Adrenal gland (tissue), 12 donors: ENCODE results near the gene ANKS1B. TPM values are rescaled to one million over a fixed set of nuclear protein-coding genes. Genes with fewer than 3 reads are reported as not detected.

Experiments used
- DNase-seq, 7 donors: peaks; one replicate each; pipeline ENCODE4 v3.0.0-alpha.2; 2019 to 2020
- H3K27ac ChIP-seq, 5 donors: fragments of 200-600 bp; sonication (generic) in 4 of 5; 1 replicate in 3 of 5; 2 replicates in 2 of 5; pipeline versions ENCODE4 v1.5.1 to v1.8.0; 2016 to 2020; ENCODE audit warnings: mild to moderate bottlenecking in 1 of 5
- H3K27me3 ChIP-seq: fragments of 200-600 bp; 2 replicates; pipeline ENCODE4 v1.8.0; 2021
- H3K36me3 ChIP-seq, 2 donors: fragments of 200-600 bp; replicated peaks in 1 of 2; 1 replicate in 1 of 2; 2 replicates in 1 of 2; pipeline versions ENCODE4 v1.5.1 to v1.8.0; 2018 to 2022
- H3K4me1 ChIP-seq, 2 donors: fragments of 200-600 bp; replicated peaks in 1 of 2; 1 replicate in 1 of 2; 2 replicates in 1 of 2; pipeline versions ENCODE4 v1.5.1 to v1.8.0; 2018 to 2021
- H3K4me3 ChIP-seq, 4 donors: fragments of 200-600 bp; sonication (generic) in 3 of 4; one replicate each; pipeline ENCODE4 v1.5.1; 2016 to 2018
- H3K9me3 ChIP-seq, 3 donors: fragments of 200-600 bp; sonication (generic) in 1 of 3; replicated peaks in 1 of 3; 1 replicate in 2 of 3; 2 replicates in 1 of 3; pipeline versions ENCODE4 v1.5.1 to v1.8.0; 2016 to 2021
- POLR2A ChIP-seq, 2 donors: fragments of 450-650 bp; IDR thresholded peaks; one replicate each; pipeline ENCODE4 v1.6.1; 2017; ENCODE audit warnings: antibody characterized with exemption in 2 of 2, mild to moderate bottlenecking in 2 of 2, moderate library complexity in 1 of 2
- WGBS, 4 donors: extraction: QIAGEN DNeasy Blood & Tissue Kit in 2 of 4; methylation state at CpG; one replicate each; pipeline versions ENCODE4 v1.1.5 to v1.1.7; 2013 to 2017; 5-methylcytosine and 5-hydroxymethylcytosine counted together
- intact Hi-C, 2 donors: fragments of 100-400 bp; cut with DNase I; formaldehyde crosslinking; loops; one replicate each; pipeline versions ENCODE4 v1.14.1 to v1.15.0; 2022 to 2023
- polyA plus RNA-seq, 3 donors: library from polyadenylated mRNA; stranded (reverse); fragments of 200-250 nt in 2 of 3; fragments of 350-450 nt in 1 of 3; fragmentation: Illumina TruSeq in 1 of 3; extraction: RNeasy Lipid Tissue Mini Kit (QIAGEN cat#74804) in 1 of 3; gene quantifications; one replicate each; pipeline ENCODE4 v1.2.3, GENCODE V29; 2013 to 2014
- total RNA-seq, 9 donors: library from RNA; depleted of rRNA in 4 of 9; stranded (reverse); fragments of >200 nt in 4 of 9; fragments of 120-200 nt in 1 of 9; fragmentation: NEBNext Ultra II Directional in 1 of 9; extraction: Animal tissue kit (Norgen Biotek cat#: 25700) in 1 of 9; gene quantifications; one replicate each; pipeline versions ENCODE4 v1.1.0 to v1.2.4, GENCODE V29; 2013 to 2023
- TF ChIP-seq, protein P1 (sequence below), 6 experiments: fragments of 450-650 bp in 4 of 6; fragments of 200-600 bp in 2 of 6; sonication (generic) in 1 of 6; IDR thresholded peaks; 1 replicate in 5 of 6; 2 replicates in 1 of 6; pipeline versions ENCODE4 v1.5.1 to v1.8.0; 2016 to 2021; ENCODE audit warnings: antibody characterized with exemption in 6 of 6, mild to moderate bottlenecking in 2 of 6, moderate library complexity in 1 of 6
- donor health status: healthy with polysubstance abuse.
- donor health status: Bipolar disorder and iron deficiency.
- donor health status: DM: yes; HTN: yes; CAD: no.
- donor health status: DM: no; HTN: no; CAD: no.
- donor health status: DM: no; HTN: no; CAD: no.
- donor health status: DM: yes; HTN: yes; CAD: no.

Gene ANKS1B
- total and polyA plus RNA-seq, 12 donors = 1.3 to 28.1 (median 8.0) TPM

DNA sequence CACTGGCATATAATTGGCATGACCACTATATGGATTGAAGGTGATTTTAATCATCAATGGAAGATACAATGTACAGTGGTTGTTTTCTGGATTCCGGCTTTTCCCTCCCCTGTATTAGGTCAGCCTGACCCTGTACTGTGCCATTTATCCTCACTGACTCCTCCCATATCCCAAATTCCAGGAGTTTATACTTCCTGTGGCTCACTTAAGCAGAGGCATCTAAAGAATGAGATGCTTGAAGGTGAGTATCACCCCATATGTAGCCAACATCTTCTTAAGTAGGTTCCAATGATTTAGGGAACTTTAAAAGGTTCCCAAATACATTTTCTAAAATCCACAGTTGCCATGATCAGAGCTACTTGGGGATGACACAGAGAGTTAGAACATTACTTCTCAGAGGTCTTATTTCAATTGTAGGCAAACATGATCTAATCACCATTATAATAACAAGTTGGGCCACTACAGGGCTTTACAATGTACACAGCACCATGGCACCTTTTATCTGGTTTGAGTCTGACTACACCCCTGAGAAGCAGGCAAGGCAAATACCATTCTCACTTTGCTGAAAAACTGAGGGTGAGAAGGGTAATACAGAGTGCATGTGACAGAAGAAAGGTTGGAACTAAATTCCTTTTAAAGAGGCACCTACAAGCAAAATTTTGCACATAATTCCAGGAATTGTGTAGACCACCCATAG lies 549.5 kb downstream of the ANKS1B start:
- H3K27me3 ChIP-seq = no peaks in the 10 kb centered on the region
- H3K27ac ChIP-seq = no peak overlapping the region
- H3K4me3 ChIP-seq = no peak overlapping the region
- intact Hi-C loops = no loop called here
- TF ChIP-seq, protein P1, sequence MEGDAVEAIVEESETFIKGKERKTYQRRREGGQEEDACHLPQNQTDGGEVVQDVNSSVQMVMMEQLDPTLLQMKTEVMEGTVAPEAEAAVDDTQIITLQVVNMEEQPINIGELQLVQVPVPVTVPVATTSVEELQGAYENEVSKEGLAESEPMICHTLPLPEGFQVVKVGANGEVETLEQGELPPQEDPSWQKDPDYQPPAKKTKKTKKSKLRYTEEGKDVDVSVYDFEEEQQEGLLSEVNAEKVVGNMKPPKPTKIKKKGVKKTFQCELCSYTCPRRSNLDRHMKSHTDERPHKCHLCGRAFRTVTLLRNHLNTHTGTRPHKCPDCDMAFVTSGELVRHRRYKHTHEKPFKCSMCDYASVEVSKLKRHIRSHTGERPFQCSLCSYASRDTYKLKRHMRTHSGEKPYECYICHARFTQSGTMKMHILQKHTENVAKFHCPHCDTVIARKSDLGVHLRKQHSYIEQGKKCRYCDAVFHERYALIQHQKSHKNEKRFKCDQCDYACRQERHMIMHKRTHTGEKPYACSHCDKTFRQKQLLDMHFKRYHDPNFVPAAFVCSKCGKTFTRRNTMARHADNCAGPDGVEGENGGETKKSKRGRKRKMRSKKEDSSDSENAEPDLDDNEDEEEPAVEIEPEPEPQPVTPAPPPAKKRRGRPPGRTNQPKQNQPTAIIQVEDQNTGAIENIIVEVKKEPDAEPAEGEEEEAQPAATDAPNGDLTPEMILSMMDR (IDR thresholded peaks at IDR 0.05) = no peak
- TF ChIP-seq POLR2A (IDR thresholded peaks at IDR 0.05) = no peak
- 67 to 87% (median 81%) methylated on average over 1 of the region's 1 CpG for WGBS, 4 donors
- no peaks in the 10 kb centered on the region for H3K36me3 ChIP-seq
- H3K9me3 ChIP-seq = no peaks in the 10 kb centered on the region
- DNase-seq = no peak
- no peaks in the 10 kb centered on the region for H3K4me1 ChIP-seq

DNA sequence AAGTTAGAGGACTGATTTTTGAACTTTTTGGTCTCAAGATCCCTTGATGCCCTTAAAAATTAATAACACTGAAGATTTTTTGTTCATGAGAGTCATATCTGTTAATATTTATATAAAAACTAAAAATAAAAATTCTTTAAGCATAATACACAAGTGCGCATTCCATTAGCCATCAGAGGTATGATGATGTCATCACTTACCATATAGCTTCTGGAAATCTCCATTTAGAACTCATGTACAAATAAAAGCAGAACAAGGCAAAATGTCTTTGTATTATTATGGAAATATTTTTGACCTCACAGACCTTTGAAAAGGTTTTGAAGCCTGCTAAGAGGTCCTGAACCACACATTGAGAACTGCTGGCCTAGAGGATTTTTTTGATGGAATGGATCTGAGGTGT lies 551.6 kb downstream of the ANKS1B start:
- 94 to 100% (median 99%) methylated on average over 1 of the region's 1 CpG for WGBS, 4 donors
- no peak for TF ChIP-seq POLR2A (IDR thresholded peaks at IDR 0.05)
- Histone ChIP-seq H3K4me3 (no peak overlapping the region), H3K4me1 (no peaks in the 10 kb centered on the region), H3K36me3 (no peaks in the 10 kb centered on the region), H3K9me3 (no peaks in the 10 kb centered on the region), H3K27me3 (no peaks in the 10 kb centered on the region), H3K27ac (no peak overlapping the region)
- intact Hi-C loops = no loop called here
- DNase-seq = no peak

DNA sequence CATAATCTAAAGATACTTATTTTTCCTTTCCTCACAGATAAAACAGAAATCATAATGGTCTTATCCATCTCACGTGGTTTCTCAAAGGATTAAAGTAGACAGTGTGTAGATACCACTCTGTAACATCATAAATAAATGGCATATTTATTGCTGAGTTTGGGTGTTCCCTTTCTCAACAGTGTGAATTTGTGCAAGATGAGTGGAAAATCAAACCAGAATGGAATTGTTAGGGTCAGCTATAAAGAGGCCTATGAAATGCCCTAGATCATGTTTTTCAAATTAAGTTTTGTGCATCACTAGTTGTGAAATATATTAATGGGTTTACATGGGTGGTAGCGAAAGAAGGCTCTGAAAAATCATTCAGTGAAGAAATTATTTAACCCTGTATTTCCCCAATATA lies 553.5 kb downstream of the ANKS1B start:
- Histone ChIP-seq H3K4me1 (no peaks in the 10 kb centered on the region), H3K27me3 (no peaks in the 10 kb centered on the region), H3K36me3 (no peaks in the 10 kb centered on the region), H3K4me3 (no peak overlapping the region), H3K9me3 (no peaks in the 10 kb centered on the region), H3K27ac (no peak overlapping the region)
- TF ChIP-seq POLR2A (IDR thresholded peaks at IDR 0.05) = no peak
- TF ChIP-seq, protein P1 (IDR thresholded peaks at IDR 0.05) = no peak
- no peak for DNase-seq
- intact Hi-C loops = no loop called here
- WGBS, 4 donors = 79 to 85% (median 80%) methylated on average over 2 of the region's 2 CpGs

DNA sequence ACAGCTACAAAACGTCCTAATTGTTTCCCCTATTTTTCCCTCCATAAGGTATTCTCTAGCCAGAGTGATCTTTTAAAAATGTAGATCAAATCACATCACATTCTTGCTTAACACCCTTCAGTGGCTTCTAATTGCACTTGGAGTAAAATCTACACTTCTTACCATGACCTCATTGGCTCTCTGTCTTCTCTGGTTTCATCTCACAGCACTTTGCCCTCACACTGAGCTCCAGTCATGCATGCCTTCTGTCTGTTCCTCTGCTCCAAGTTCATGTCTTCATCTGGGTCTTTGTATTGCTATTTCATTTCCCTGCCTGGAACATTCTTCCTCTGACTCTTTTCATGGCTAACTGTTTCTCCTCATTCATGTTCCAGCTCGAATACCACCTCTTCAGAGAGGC lies 557.6 kb downstream of the ANKS1B start:
- Histone ChIP-seq H3K27ac (no peak overlapping the region), H3K36me3 (no peaks in the 10 kb centered on the region), H3K4me1 (no peaks in the 10 kb centered on the region), H3K9me3 (peaks cover 0 to 4% (median 0%) of the 10 kb centered on the region in 3 donors), H3K4me3 (no peak overlapping the region), H3K27me3 (no peaks in the 10 kb centered on the region)
- TF ChIP-seq POLR2A (IDR thresholded peaks at IDR 0.05) = no peak
- TF ChIP-seq, protein P1 (IDR thresholded peaks at IDR 0.05) = no peak
- no peak for DNase-seq
- 53 to 75% (median 62%) methylated on average over 2 of the region's 2 CpGs for WGBS, 4 donors
- intact Hi-C loops = no loop called here

DNA sequence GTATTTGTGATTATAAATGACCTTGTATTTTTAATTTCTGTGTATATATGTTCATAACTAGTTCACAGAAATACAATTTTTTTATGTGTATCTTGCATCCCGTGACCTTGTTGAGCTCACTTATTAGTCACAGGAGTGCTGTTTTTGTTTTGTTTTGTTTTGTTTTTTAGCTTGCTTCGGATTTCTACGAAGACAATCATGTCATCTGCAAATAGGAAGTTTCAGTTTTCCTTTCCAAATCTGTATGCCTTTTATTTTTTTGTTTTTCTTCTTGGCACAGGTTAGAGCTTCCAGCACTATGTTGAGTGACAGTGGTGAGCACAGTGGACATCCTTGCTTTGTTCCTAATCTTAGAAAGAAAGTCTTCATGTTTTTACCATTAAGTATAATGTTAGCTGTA lies 566.4 kb downstream of the ANKS1B start:
- no peak for TF ChIP-seq POLR2A (IDR thresholded peaks at IDR 0.05)
- TF ChIP-seq, protein P1 (IDR thresholded peaks at IDR 0.05) = no peak
- H3K4me3 ChIP-seq = no peak overlapping the region
- no peaks in the 10 kb centered on the region for H3K36me3 ChIP-seq
- WGBS, 4 donors = 37 to 72% (median 64%) methylated on average over 3 of the region's 3 CpGs
- no peaks in the 10 kb centered on the region for H3K27me3 ChIP-seq
- H3K4me1 ChIP-seq = no peaks in the 10 kb centered on the region
- DNase-seq = no peak
- H3K27ac ChIP-seq = no peak overlapping the region
- intact Hi-C loops = no loop called here
- peaks cover 0 to 4% (median 4%) of the 10 kb centered on the region in 3 donors for H3K9me3 ChIP-seq
